GM12872 (cell line): ENCODE measurements around the gene SH3BP1.

Source experiments
- CTCF ChIP-seq: IDR thresholded peaks from 3 replicates; pipeline ENCODE4 v1.5.1; 2011; ENCODE audit warnings: low read depth, mild to moderate bottlenecking, low read length, moderate library complexity; ENCODE audit not compliant: insufficient read depth

SH3BP1 gene

GRCh38 chr22:37681556-37682049 lies 42.1 kb downstream of the SH3BP1 start:
- TF ChIP-seq CTCF = peak; percentile 96

- TF ChIP-seq CTCF = no peak
These were observed 45.5 kb downstream of the SH3BP1 start for GRCh38 chr22:37684803-37685615.

- no peak for TF ChIP-seq CTCF
These were observed 46.8 kb downstream of the SH3BP1 start, which contains the start of gene NOL12 for GRCh38 chr22:37686002-37686982. Gene NOL12 (plus strand): TSS chr22:37686343. CDS start chr22:37686393, 50 bp downstream.

- no peak for TF ChIP-seq CTCF
These were observed 50.9 kb downstream of the SH3BP1 start for GRCh38 chr22:37690407-37690806.

- TF ChIP-seq CTCF = no peak
These were observed 51.5 kb downstream of the SH3BP1 start for GRCh38 chr22:37690901-37691504.

- no peak for TF ChIP-seq CTCF
These were observed 53.3 kb downstream of the SH3BP1 start for GRCh38 chr22:37692627-37693285.
